Keratinocyte (primary cell): ENCODE measurements around the gene ZBBX. TPM values are rescaled to one million over a fixed set of nuclear protein-coding genes. Genes with fewer than 3 reads are reported as not detected.
A peak's percentile ranks its signal among the peaks of the same experiment; 100 is the strongest.

Source experiments
- DNase-seq: peaks from one replicate; pipeline ENCODE4 v3.0.0-alpha.2; 2011; ENCODE audit warnings: low read depth, missing footprints, low spot score
- FAIRE-seq: peaks from 2 replicates; lab custom pipeline; 2011; peaks lifted over from hg19 to GRCh38; lab: Jason Lieb, UNC
- H2AFZ ChIP-seq: 2 replicates; pipeline ENCODE4 v1.6.0; 2012; ENCODE audit warnings: low read length, control low read depth, inconsistent platforms; ENCODE audit not compliant: control insufficient read depth
- H3K27ac ChIP-seq: 2 replicates; pipeline ENCODE4 v1.5.1; 2011; ENCODE audit warnings: low read length; ENCODE audit not compliant: control insufficient read depth, insufficient read depth
- H3K27me3 ChIP-seq: 3 replicates; pipeline ENCODE4 v1.6.0; 2011; ENCODE audit warnings: low read length; ENCODE audit not compliant: control insufficient read depth, insufficient read depth; ENCODE audit errors: extremely low read depth
- H3K36me3 ChIP-seq, 2 experiments: 2 replicates in 1 of 2; 3 replicates in 1 of 2; pipeline ENCODE4 v1.5.1; 2011; ENCODE audit warnings: low read length in 2 of 2, mild to moderate bottlenecking in 1 of 2; ENCODE audit not compliant: control insufficient read depth in 2 of 2, insufficient read depth in 2 of 2; ENCODE audit errors: extremely low read depth in 1 of 2
- H3K4me1 ChIP-seq: 3 replicates; pipeline ENCODE4 v1.5.1; 2011; ENCODE audit warnings: low read length; ENCODE audit not compliant: control insufficient read depth, insufficient read depth; ENCODE audit errors: extremely low read depth
- H3K4me2 ChIP-seq: 3 replicates; pipeline ENCODE4 v1.6.0; 2011; ENCODE audit warnings: low read depth, low read length; ENCODE audit not compliant: control insufficient read depth, insufficient read depth; ENCODE audit errors: extremely low read depth
- H3K4me3 ChIP-seq, 3 experiments: fragments of 200-600 bp in 1 of 3; sonication (generic) in 1 of 3; 2 replicates in 2 of 3; 3 replicates in 1 of 3; pipeline ENCODE4 v1.5.1; 2011 to 2016; ENCODE audit warnings: low read length in 3 of 3, mild to moderate bottlenecking in 3 of 3, control low read depth in 2 of 3, inconsistent platforms in 1 of 3, low read depth in 1 of 3, mixed read lengths in 1 of 3, mixed run types in 1 of 3, moderate library complexity in 1 of 3; ENCODE audit not compliant: control insufficient read depth in 2 of 3, insufficient read depth in 2 of 3; ENCODE audit errors: extremely low read depth in 1 of 3
- H3K79me2 ChIP-seq: 2 replicates; pipeline ENCODE4 v1.6.0; 2012; ENCODE audit warnings: low read length; ENCODE audit not compliant: control insufficient read depth, insufficient read depth
- H3K9ac ChIP-seq: 3 replicates; pipeline ENCODE4 v1.6.0; 2011; ENCODE audit warnings: low read length; ENCODE audit not compliant: control insufficient read depth, insufficient read depth; ENCODE audit errors: extremely low read depth
- H3K9me1 ChIP-seq: 3 replicates; pipeline ENCODE4 v1.6.0; 2011; ENCODE audit warnings: low read length; ENCODE audit not compliant: control insufficient read depth, insufficient read depth; ENCODE audit errors: extremely low read depth
- H3K9me3 ChIP-seq: 2 replicates; pipeline ENCODE4 v1.5.1; 2012; ENCODE audit warnings: low read depth, low read length; ENCODE audit not compliant: control insufficient read depth
- H4K20me1 ChIP-seq: 3 replicates; pipeline ENCODE4 v1.6.0; 2011; ENCODE audit warnings: low read length; ENCODE audit not compliant: control insufficient read depth, insufficient read depth; ENCODE audit errors: extremely low read depth
- CTCF ChIP-seq, 3 experiments: IDR thresholded peaks in 1 of 3; conservative IDR thresholded peaks in 1 of 3; optimal IDR thresholded peaks in 1 of 3; 2 replicates in 2 of 3; 3 replicates in 1 of 3; pipeline versions ENCODE3 to v1.5.1; 2011; ENCODE audit warnings: low read length in 3 of 3, mild to moderate bottlenecking in 3 of 3, moderate library complexity in 2 of 3, control low read depth in 1 of 3, inconsistent platforms in 1 of 3; ENCODE audit not compliant: insufficient read depth in 2 of 3; ENCODE audit errors: extremely low read depth in 1 of 3
- EZH2 ChIP-seq: IDR thresholded peaks from one replicate; pipeline ENCODE4 v1.6.1; 2012; ENCODE audit warnings: inconsistent platforms, mild to moderate bottlenecking, low read length, moderate library complexity
- dilution Hi-C: fragments of 300-500 bp; cut with MboI; formaldehyde crosslinking; loops from one replicate; pipeline ENCODE4 v1.7.0; 2020; ENCODE audit warnings: low sequenced_read_pairs; ENCODE audit not compliant: extremely low pct_ligation_motif_present
- polyA plus RNA-seq, 5 experiments: library from polyadenylated mRNA; depleted of rRNA in 3 of 5; stranded (reverse) in 3 of 5; stranded (forward) in 1 of 5; unstranded in 1 of 5; fragments of >200 nt; gene quantifications; 1 replicate in 1 of 5; 2 replicates in 3 of 5; 3 replicates in 1 of 5; pipeline versions ENCODE4 v1.2.1 to v1.2.3, GENCODE V29; 2011 to 2012; ENCODE audit warnings: missing spikeins in 2 of 5, low read depth in 1 of 5, low replicate concordance in 1 of 5

The ZBBX gene
- polyA plus RNA-seq, 1 donor (not counting 4 experiments of a cell fraction or from before 2014, with no cell fraction given), result not detected

DNA sequence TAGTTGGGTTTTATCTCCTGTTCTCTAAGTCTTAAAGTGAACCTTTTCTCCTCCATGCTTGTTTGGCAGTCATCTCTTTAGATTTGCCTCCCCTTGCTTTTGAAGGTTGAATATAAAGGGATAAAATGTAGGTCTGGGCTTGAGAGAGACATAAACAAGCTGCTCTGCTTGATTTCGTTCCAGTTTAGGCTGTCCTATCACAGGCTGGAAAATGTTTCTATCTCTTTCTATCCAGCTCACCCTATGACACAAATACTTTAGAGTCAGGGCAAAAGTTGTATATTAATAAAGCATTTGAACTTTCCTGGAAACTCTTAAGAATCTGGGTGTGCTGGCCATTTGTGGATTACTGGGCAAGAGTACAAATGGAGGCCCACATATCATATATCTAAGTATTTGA lies 29.5 kb upstream of the ZBBX start:
- Histone ChIP-seq H3K9ac (no peak overlapping the region), H4K20me1 (no peaks in the 10 kb centered on the region), H3K27me3 (no peaks in the 10 kb centered on the region), H3K4me1 (no peaks in the 10 kb centered on the region), H3K27ac (no peak overlapping the region), H3K4me3 (no peak overlapping the region), H3K79me2 (no peaks in the 10 kb centered on the region), H3K36me3 (no peaks in the 10 kb centered on the region), H3K9me3 (no peaks in the 10 kb centered on the region), H3K4me2 (no peak overlapping the region), H3K9me1 (no peaks in the 10 kb centered on the region), H2AFZ (no peak overlapping the region)
- TF ChIP-seq CTCF (optimal IDR thresholded peaks at IDR 0.05 in 1 of 3, IDR thresholded peaks at IDR 0.05 in 1 of 3, conservative IDR thresholded peaks at IDR 0.05 in 1 of 3; ENCODE audit: extremely low read depth in 1 of 3, insufficient read depth in 2 of 3, low read length in 3 of 3) (no peak), EZH2 (no peak)
- dilution Hi-C loops, result no loop called here
- DNase-seq (no peak), FAIRE-seq (no peak)

- no peaks in the 10 kb centered on the region for H3K27me3 ChIP-seq
- H3K36me3 ChIP-seq, result no peaks in the 10 kb centered on the region
- dilution Hi-C loops, result no loop called here
- H3K9ac ChIP-seq, result no peak overlapping the region
- H3K79me2 ChIP-seq, result no peaks in the 10 kb centered on the region
- H2AFZ ChIP-seq, result no peak overlapping the region
- no peaks in the 10 kb centered on the region for H4K20me1 ChIP-seq
- H3K9me1 ChIP-seq, result no peaks in the 10 kb centered on the region
- peak; percentile 70 for FAIRE-seq
- H3K27ac ChIP-seq, result no peak overlapping the region
- no peaks in the 10 kb centered on the region for H3K4me1 ChIP-seq
- peak; percentile 26 for DNase-seq
- H3K4me3 ChIP-seq, result no peak overlapping the region
- no peaks in the 10 kb centered on the region for H3K9me3 ChIP-seq
- H3K4me2 ChIP-seq, result no peak overlapping the region
- TF ChIP-seq CTCF (optimal IDR thresholded peaks at IDR 0.05 in 1 of 3, IDR thresholded peaks at IDR 0.05 in 1 of 3, conservative IDR thresholded peaks at IDR 0.05 in 1 of 3; ENCODE audit: extremely low read depth in 1 of 3, insufficient read depth in 2 of 3, low read length in 3 of 3) (peak; percentile 36 to 58 (median 55)), EZH2 (no peak)
These were observed 26.9 kb upstream of the ZBBX start for GRCh38 chr3:167406876-167407492.
